HCT116 (cell line): Measurements from ENCODE around the gene HMGB4.

Experiments
- CBX3 ChIP-seq: IDR thresholded peaks from 2 replicates; pipeline ENCODE4 v1.6.1; 2012; ENCODE audit warnings: low read depth
- CEBPB ChIP-seq: IDR thresholded peaks from 2 replicates; pipeline ENCODE4 v1.6.1; 2012; ENCODE audit warnings: low read depth
- EGR1 ChIP-seq: IDR thresholded peaks from 2 replicates; pipeline ENCODE4 v1.6.1; 2012; ENCODE audit warnings: low read depth
- ELF1 ChIP-seq: IDR thresholded peaks from 2 replicates; pipeline ENCODE4 v1.6.1; 2012; ENCODE audit warnings: low read depth, borderline replicate concordance
- EZH2 ChIP-seq: fragments of 200-600 bp; sonication (generic); IDR thresholded peaks from 2 replicates; pipeline ENCODE4 v1.6.1; 2017; ENCODE audit warnings: antibody characterized with exemption, mixed run types
- POLR2A ChIP-seq: IDR thresholded peaks from 2 replicates; pipeline ENCODE4 v1.7.0; 2011; ENCODE audit warnings: borderline replicate concordance; ENCODE audit not compliant: insufficient read depth, insufficient read length; ENCODE audit errors: extremely low read depth
- RAD21 ChIP-seq: IDR thresholded peaks from 2 replicates; pipeline ENCODE4 v1.6.1; 2012; ENCODE audit warnings: low read depth, mild to moderate bottlenecking
- SP1 ChIP-seq: IDR thresholded peaks from 2 replicates; pipeline ENCODE4 v1.6.1; 2012; ENCODE audit warnings: low read depth
- ZNF274 ChIP-seq: fragments of 200-500 bp; sonication (Bioruptor generic); IDR thresholded peaks from 2 replicates; pipeline ENCODE4 v1.6.1; 2014; ENCODE audit warnings: mild to moderate bottlenecking, low read depth, low read length, inconsistent platforms
- TF ChIP-seq, protein P1 (sequence below), 3 experiments: fragments of 200-600 bp in 1 of 3; sonication (generic) in 1 of 3; IDR thresholded peaks in 2 of 3; conservative IDR thresholded peaks in 1 of 3; 2 replicates each; pipeline ENCODE4 v1.5.1; 2012 to 2017; ENCODE audit warnings: low read depth in 2 of 3, low read length in 2 of 3, antibody characterized with exemption in 1 of 3, borderline replicate concordance in 1 of 3, control low read depth in 1 of 3, mild to moderate bottlenecking in 1 of 3, mixed read lengths in 1 of 3, mixed run types in 1 of 3, moderate library complexity in 1 of 3; ENCODE audit not compliant: insufficient read depth in 1 of 3
- TF ChIP-seq, protein P2 (sequence below): IDR thresholded peaks from 2 replicates; pipeline ENCODE4 v1.6.1; 2012; ENCODE audit warnings: low read depth
- TF ChIP-seq, protein P3 (sequence below): IDR thresholded peaks from 2 replicates; pipeline ENCODE4 v1.6.1; 2012
- TF ChIP-seq, protein P4 (sequence below): IDR thresholded peaks from 2 replicates; pipeline ENCODE4 v1.6.1; 2012
- TF ChIP-seq, protein P5 (sequence below): IDR thresholded peaks from 2 replicates; pipeline ENCODE4 v1.6.1; 2011; ENCODE audit warnings: mild to moderate bottlenecking, low read length, moderate library complexity; ENCODE audit not compliant: insufficient replicate concordance; ENCODE audit errors: extremely low read depth

DNA sequence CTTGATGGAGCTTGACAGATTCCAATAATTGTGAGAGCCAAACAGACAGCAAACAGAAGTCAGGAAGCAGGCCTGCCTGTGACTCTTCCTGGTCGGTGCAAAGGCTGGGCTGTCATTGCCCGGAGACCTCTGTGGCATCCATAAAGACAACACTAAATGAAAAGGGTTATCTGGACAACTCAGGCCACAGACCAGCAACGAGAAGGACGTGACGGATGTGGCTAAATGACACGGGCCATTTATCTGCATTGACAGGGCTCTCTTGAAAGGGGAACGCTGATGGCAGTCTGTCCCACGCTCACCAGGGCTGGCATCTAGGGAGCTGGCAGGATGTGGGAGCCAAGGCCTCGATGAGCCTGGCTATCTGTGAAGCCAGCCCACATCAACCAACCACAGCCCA lies 35.0 kb downstream of the HMGB4 start:
- TF ChIP-seq RAD21 (no peak), POLR2A (no peak), ELF1 (no peak), EGR1 (no peak), CEBPB (no peak), SP1 (no peak), ZNF274 (no peak), EZH2 (no peak), CBX3 (no peak)
- TF ChIP-seq, protein P1, sequence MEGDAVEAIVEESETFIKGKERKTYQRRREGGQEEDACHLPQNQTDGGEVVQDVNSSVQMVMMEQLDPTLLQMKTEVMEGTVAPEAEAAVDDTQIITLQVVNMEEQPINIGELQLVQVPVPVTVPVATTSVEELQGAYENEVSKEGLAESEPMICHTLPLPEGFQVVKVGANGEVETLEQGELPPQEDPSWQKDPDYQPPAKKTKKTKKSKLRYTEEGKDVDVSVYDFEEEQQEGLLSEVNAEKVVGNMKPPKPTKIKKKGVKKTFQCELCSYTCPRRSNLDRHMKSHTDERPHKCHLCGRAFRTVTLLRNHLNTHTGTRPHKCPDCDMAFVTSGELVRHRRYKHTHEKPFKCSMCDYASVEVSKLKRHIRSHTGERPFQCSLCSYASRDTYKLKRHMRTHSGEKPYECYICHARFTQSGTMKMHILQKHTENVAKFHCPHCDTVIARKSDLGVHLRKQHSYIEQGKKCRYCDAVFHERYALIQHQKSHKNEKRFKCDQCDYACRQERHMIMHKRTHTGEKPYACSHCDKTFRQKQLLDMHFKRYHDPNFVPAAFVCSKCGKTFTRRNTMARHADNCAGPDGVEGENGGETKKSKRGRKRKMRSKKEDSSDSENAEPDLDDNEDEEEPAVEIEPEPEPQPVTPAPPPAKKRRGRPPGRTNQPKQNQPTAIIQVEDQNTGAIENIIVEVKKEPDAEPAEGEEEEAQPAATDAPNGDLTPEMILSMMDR (IDR thresholded peaks at IDR 0.05 in 2 of 3, conservative IDR thresholded peaks at IDR 0.05 in 1 of 3; ENCODE audit: borderline replicate concordance in 1 of 3, insufficient read depth in 1 of 3, low read depth in 2 of 3, low read length in 2 of 3), result no peak
- TF ChIP-seq, protein P2, sequence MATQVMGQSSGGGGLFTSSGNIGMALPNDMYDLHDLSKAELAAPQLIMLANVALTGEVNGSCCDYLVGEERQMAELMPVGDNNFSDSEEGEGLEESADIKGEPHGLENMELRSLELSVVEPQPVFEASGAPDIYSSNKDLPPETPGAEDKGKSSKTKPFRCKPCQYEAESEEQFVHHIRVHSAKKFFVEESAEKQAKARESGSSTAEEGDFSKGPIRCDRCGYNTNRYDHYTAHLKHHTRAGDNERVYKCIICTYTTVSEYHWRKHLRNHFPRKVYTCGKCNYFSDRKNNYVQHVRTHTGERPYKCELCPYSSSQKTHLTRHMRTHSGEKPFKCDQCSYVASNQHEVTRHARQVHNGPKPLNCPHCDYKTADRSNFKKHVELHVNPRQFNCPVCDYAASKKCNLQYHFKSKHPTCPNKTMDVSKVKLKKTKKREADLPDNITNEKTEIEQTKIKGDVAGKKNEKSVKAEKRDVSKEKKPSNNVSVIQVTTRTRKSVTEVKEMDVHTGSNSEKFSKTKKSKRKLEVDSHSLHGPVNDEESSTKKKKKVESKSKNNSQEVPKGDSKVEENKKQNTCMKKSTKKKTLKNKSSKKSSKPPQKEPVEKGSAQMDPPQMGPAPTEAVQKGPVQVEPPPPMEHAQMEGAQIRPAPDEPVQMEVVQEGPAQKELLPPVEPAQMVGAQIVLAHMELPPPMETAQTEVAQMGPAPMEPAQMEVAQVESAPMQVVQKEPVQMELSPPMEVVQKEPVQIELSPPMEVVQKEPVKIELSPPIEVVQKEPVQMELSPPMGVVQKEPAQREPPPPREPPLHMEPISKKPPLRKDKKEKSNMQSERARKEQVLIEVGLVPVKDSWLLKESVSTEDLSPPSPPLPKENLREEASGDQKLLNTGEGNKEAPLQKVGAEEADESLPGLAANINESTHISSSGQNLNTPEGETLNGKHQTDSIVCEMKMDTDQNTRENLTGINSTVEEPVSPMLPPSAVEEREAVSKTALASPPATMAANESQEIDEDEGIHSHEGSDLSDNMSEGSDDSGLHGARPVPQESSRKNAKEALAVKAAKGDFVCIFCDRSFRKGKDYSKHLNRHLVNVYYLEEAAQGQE, result no peak
- TF ChIP-seq, protein P3, sequence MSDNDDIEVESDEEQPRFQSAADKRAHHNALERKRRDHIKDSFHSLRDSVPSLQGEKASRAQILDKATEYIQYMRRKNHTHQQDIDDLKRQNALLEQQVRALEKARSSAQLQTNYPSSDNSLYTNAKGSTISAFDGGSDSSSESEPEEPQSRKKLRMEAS, result no peak
- TF ChIP-seq, protein P4, sequence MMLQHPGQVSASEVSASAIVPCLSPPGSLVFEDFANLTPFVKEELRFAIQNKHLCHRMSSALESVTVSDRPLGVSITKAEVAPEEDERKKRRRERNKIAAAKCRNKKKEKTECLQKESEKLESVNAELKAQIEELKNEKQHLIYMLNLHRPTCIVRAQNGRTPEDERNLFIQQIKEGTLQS, result no peak
- TF ChIP-seq, protein P5, sequence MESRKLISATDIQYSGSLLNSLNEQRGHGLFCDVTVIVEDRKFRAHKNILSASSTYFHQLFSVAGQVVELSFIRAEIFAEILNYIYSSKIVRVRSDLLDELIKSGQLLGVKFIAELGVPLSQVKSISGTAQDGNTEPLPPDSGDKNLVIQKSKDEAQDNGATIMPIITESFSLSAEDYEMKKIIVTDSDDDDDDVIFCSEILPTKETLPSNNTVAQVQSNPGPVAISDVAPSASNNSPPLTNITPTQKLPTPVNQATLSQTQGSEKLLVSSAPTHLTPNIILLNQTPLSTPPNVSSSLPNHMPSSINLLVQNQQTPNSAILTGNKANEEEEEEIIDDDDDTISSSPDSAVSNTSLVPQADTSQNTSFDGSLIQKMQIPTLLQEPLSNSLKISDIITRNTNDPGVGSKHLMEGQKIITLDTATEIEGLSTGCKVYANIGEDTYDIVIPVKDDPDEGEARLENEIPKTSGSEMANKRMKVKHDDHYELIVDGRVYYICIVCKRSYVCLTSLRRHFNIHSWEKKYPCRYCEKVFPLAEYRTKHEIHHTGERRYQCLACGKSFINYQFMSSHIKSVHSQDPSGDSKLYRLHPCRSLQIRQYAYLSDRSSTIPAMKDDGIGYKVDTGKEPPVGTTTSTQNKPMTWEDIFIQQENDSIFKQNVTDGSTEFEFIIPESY, result no peak
